Measurements from ENCODE around the gene CD72. TPM values are rescaled to one million over a fixed set of nuclear protein-coding genes. Genes with fewer than 3 reads are reported as not detected.

The CD72 gene, protein sequence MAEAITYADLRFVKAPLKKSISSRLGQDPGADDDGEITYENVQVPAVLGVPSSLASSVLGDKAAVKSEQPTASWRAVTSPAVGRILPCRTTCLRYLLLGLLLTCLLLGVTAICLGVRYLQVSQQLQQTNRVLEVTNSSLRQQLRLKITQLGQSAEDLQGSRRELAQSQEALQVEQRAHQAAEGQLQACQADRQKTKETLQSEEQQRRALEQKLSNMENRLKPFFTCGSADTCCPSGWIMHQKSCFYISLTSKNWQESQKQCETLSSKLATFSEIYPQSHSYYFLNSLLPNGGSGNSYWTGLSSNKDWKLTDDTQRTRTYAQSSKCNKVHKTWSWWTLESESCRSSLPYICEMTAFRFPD
- 10 to 100 TPM in 2 of 6 donors, 1 to 10 TPM in 4; 2.5 to 44.0 (median 7.2) TPM for total RNA-seq

DNA sequence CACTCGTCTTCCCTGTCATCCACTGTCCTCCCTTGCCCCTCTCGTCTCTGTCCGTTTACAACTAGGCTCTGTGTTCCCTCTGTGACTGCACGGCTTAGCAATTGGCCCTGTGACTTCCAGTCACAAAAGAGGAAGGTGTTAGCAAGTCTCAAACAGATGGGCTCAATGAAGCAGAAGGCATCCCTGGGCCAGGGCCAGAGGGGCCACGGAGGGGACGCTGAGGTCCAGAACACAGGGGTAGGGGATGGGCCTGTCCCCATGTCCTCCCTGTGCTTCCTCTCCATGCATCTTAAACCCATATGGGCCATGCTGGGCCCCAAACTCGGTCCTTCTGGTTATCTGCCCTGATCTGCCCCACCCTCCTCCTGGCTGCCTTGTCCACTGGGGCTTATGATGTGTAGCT lies at the start of gene CD72:
CD72 (minus strand) TSS at position 89 of the 403 bp plus-strand sequence. CDS start 110 bp downstream, outside the sequence.
- Histone ChIP-seq H3K4me1 (peaks cover 14 to 25% (median 18%) of the 10 kb centered on the region in 4 donors), H3K27ac (peak within 1 kb of the TSS in 2 of 4 donors; percentile 61 to 72), H3K9me3 (no peaks in the 10 kb centered on the region), H3K4me3 (peak within 1 kb of the TSS in 3 of 4 donors; percentile 41 to 54 (median 45)), H3K27me3 (no peaks in the 10 kb centered on the region), H3K36me3 (no peaks in the 10 kb centered on the region)
- TF ChIP-seq, protein P1, sequence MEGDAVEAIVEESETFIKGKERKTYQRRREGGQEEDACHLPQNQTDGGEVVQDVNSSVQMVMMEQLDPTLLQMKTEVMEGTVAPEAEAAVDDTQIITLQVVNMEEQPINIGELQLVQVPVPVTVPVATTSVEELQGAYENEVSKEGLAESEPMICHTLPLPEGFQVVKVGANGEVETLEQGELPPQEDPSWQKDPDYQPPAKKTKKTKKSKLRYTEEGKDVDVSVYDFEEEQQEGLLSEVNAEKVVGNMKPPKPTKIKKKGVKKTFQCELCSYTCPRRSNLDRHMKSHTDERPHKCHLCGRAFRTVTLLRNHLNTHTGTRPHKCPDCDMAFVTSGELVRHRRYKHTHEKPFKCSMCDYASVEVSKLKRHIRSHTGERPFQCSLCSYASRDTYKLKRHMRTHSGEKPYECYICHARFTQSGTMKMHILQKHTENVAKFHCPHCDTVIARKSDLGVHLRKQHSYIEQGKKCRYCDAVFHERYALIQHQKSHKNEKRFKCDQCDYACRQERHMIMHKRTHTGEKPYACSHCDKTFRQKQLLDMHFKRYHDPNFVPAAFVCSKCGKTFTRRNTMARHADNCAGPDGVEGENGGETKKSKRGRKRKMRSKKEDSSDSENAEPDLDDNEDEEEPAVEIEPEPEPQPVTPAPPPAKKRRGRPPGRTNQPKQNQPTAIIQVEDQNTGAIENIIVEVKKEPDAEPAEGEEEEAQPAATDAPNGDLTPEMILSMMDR (IDR thresholded peaks at IDR 0.05): no peak
- TF ChIP-seq EP300 (IDR thresholded peaks at IDR 0.05) (no peak), POLR2A (IDR thresholded peaks at IDR 0.05) (peak in 1 of 4 donors; percentile 74), POLR2AphosphoS5 (IDR thresholded peaks at IDR 0.05) (peak in 1 of 2 donors; percentile 34)
- DNase-seq (peak in 1 of 2 donors; percentile 39), ATAC-seq (ENCODE audit: low FRiP score in 2 of 2) (peak in 1 of 2 donors; percentile 61)
- 58 to 75% methylated on average over 6 to 7 of the region's 7 CpGs for WGBS, 2 donors

DNA sequence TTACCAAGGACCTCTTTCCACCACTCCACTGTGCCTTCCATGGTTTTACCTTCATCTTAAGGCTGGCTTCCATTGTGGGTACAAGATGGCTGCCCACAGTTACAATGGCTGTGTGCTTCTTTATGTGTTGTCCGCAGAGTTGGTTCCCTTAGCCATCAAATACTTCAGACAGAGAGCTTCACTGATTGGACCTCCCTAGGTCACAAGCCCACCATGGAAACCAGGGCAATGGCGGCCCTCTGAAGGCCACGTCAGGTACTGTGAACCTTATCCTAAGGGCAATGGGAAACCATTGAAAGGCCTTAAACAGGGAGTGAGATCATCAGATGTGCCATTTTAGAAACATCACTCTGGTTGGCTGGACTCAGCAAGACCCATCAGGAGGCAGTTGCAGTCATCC lies 49.7 kb upstream of the CD72 start:
- 98 to 100% methylated on average over 3 of the region's 3 CpGs for WGBS, 2 donors
- DNase-seq (no peak), ATAC-seq (ENCODE audit: low FRiP score in 2 of 2) (no peak)
- Histone ChIP-seq H3K9me3 (no peaks in the 10 kb centered on the region), H3K27me3 (no peaks in the 10 kb centered on the region), H3K36me3 (no peaks in the 10 kb centered on the region), H3K4me3 (no peak overlapping the region), H3K27ac (no peak overlapping the region), H3K4me1 (peaks cover 5 to 17% (median 11%) of the 10 kb centered on the region in 4 donors)
- TF ChIP-seq, protein P1 (IDR thresholded peaks at IDR 0.05): no peak
- no peak for TF ChIP-seq EP300 (IDR thresholded peaks at IDR 0.05)
- TF ChIP-seq POLR2AphosphoS5 (IDR thresholded peaks at IDR 0.05): no peak
- no peak for TF ChIP-seq POLR2A (IDR thresholded peaks at IDR 0.05)

DNA sequence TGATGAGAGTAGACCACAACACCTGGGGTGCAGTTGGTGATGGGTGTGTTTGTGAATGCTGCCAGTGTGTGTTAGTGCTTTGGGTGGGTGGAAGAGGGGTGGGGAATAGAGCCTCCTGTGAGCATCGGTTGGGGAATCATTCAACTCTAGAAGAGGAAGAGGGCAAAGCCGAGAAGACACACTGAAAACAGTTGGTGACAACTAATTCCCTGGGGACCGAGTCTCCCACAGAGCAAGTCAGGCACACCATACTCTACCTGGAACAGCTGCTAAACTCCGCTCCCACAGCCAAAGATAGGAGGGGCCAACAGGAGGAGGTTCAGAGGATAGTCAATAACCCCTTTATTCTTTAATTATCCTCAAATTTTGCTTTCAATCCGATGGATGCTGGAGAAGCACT lies 48.3 kb upstream of the CD72 start:
- no peak overlapping the region for H3K27ac ChIP-seq
- no peak for DNase-seq
- peaks cover 0 to 8% (median 0%) of the 10 kb centered on the region in 4 donors for H3K36me3 ChIP-seq
- no peak for ATAC-seq (ENCODE audit: low FRiP score in 2 of 2)
- TF ChIP-seq POLR2AphosphoS5 (IDR thresholded peaks at IDR 0.05) (no peak), EP300 (IDR thresholded peaks at IDR 0.05) (no peak), POLR2A (IDR thresholded peaks at IDR 0.05) (no peak)
- TF ChIP-seq, protein P1 (IDR thresholded peaks at IDR 0.05): no peak
- peaks cover 9 to 27% (median 14%) of the 10 kb centered on the region in 4 donors for H3K4me1 ChIP-seq
- no peaks in the 10 kb centered on the region for H3K9me3 ChIP-seq
- H3K4me3 ChIP-seq: no peak overlapping the region
- no peaks in the 10 kb centered on the region for H3K27me3 ChIP-seq
- 87 to 96% methylated on average over 5 of the region's 5 CpGs for WGBS, 2 donors

DNA sequence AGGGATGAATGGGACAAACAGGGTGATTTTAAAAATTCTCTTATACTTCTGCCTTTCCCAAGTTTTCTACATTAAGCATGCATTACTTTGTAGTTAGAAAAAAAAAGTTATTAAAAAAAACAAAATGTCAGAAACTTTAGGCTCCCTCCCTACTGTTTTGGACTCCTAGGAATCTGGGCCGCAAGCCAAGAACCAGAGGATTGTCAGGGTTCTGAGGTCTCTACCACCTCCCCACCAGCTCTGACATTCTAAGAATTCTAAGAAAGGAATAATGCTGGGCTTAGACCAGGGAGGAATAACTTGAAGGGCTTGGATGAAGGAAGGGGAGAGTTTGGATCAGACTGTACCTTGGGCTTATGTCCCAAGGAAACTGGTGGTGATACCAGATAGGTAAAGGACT lies 47.8 kb upstream of the CD72 start:
- H3K4me3 ChIP-seq: no peak overlapping the region
- H3K27ac ChIP-seq: no peak overlapping the region
- TF ChIP-seq, protein P1 (IDR thresholded peaks at IDR 0.05): no peak
- TF ChIP-seq EP300 (IDR thresholded peaks at IDR 0.05): no peak
- TF ChIP-seq POLR2AphosphoS5 (IDR thresholded peaks at IDR 0.05): no peak
- no peak for TF ChIP-seq POLR2A (IDR thresholded peaks at IDR 0.05)
- ATAC-seq (ENCODE audit: low FRiP score in 2 of 2) (no peak), DNase-seq (no peak)
- H3K27me3 ChIP-seq: no peaks in the 10 kb centered on the region
- no peaks in the 10 kb centered on the region for H3K9me3 ChIP-seq
- WGBS, 2 donors: 79 to 93% methylated on average over 1 of the region's 1 CpG
- peaks cover 0 to 13% (median 1%) of the 10 kb centered on the region in 4 donors for H3K36me3 ChIP-seq
- H3K4me1 ChIP-seq: peaks cover 10 to 32% (median 17%) of the 10 kb centered on the region in 4 donors

Measured in upper lobe of left lung (tissue), 6 donors.